HepG2 (cell line): ENCODE data around the gene PEX5. TPM values are rescaled to one million over a fixed set of nuclear protein-coding genes. Genes with fewer than 3 reads are reported as not detected.
A peak's percentile ranks its signal among the peaks of the same experiment; 100 is the strongest.

Experiments used
- ARID5B ChIP-seq: IDR thresholded peaks from 2 replicates; pipeline ENCODE4 v1.4.0; 2020; ENCODE audit warnings: mild to moderate bottlenecking, missing genetic modification reagents
- CEBPB ChIP-seq: IDR thresholded peaks from 2 replicates; pipeline ENCODE4 v1.6.1; 2011; ENCODE audit warnings: low read depth, low read length, improper control_type of control experiment, borderline replicate concordance
- HDAC1 ChIP-seq: sonication (generic); formaldehyde crosslinking; IDR thresholded peaks from 2 replicates; pipeline ENCODE4 v1.5.1; 2020; ENCODE audit warnings: mild to moderate bottlenecking, missing genetic modification reagents
- HNF1B ChIP-seq: sonication (generic); formaldehyde crosslinking; IDR thresholded peaks from 2 replicates; pipeline ENCODE4 v1.5.1; 2020; ENCODE audit warnings: mild to moderate bottlenecking, moderate library complexity, missing genetic modification reagents
- MLX ChIP-seq: IDR thresholded peaks from 2 replicates; pipeline ENCODE4 v1.6.1; 2016
- MTA1 ChIP-seq: sonication (generic); formaldehyde crosslinking; IDR thresholded peaks from 2 replicates; pipeline ENCODE4 v1.4.0; 2020; ENCODE audit warnings: missing genetic modification reagents, mild to moderate bottlenecking, borderline replicate concordance
- MYNN ChIP-seq: sonication (generic); formaldehyde crosslinking; IDR thresholded peaks from 2 replicates; pipeline ENCODE4 v1.4.0; 2020; ENCODE audit warnings: mild to moderate bottlenecking, low read depth, missing genetic modification reagents
- PAF1 ChIP-seq: IDR thresholded peaks from 2 replicates; pipeline ENCODE4 v1.6.1; 2016; ENCODE audit warnings: missing genetic modification reagents, missing compliant biosample characterization
- PHF20 ChIP-seq: sonication (generic); formaldehyde crosslinking; IDR thresholded peaks from 2 replicates; pipeline ENCODE4 v1.5.0; 2020; ENCODE audit warnings: mild to moderate bottlenecking, missing genetic modification reagents
- SAP130 ChIP-seq: IDR thresholded peaks from 2 replicates; pipeline ENCODE4 v1.6.1; 2016; ENCODE audit warnings: low read depth
- TEAD3 ChIP-seq: optimal IDR thresholded peaks from 2 replicates; pipeline ENCODE3; 2016; ENCODE audit warnings: borderline replicate concordance
- ZBTB20 ChIP-seq: sonication (generic); formaldehyde crosslinking; IDR thresholded peaks from 2 replicates; pipeline ENCODE4 v1.8.1; 2023; ENCODE audit warnings: missing genetic modification reagents, low read depth, mild to moderate bottlenecking, borderline replicate concordance
- ZBTB49 ChIP-seq: sonication (generic); formaldehyde crosslinking; IDR thresholded peaks from 2 replicates; pipeline ENCODE4 v1.4.0; 2020; ENCODE audit warnings: missing genetic modification reagents, borderline replicate concordance
- ZNF224 ChIP-seq: sonication (generic); formaldehyde crosslinking; IDR thresholded peaks from 2 replicates; pipeline ENCODE4 v1.5.0; 2020; ENCODE audit warnings: mild to moderate bottlenecking, missing genetic modification reagents
- ZNF232 ChIP-seq: sonication (generic); formaldehyde crosslinking; IDR thresholded peaks from 2 replicates; pipeline ENCODE4 v1.4.0; 2020; ENCODE audit warnings: missing genetic modification reagents, borderline replicate concordance
- ZNF337 ChIP-seq: sonication (generic); formaldehyde crosslinking; IDR thresholded peaks from 2 replicates; pipeline ENCODE4 v1.5.1; 2020; ENCODE audit warnings: missing genetic modification reagents, low read depth, mild to moderate bottlenecking, borderline replicate concordance
- ZNF558 ChIP-seq: sonication (generic); formaldehyde crosslinking; IDR thresholded peaks from 2 replicates; pipeline ENCODE4 v1.9.0; 2022; ENCODE audit warnings: mild to moderate bottlenecking, missing genetic modification reagents, borderline replicate concordance
- ZNF616 ChIP-seq: sonication (generic); formaldehyde crosslinking; IDR thresholded peaks from 2 replicates; pipeline ENCODE4 v1.5.0; 2020; ENCODE audit warnings: low read depth, mild to moderate bottlenecking, missing genetic modification reagents
- ZNF724P ChIP-seq: sonication (generic); formaldehyde crosslinking; IDR thresholded peaks from 2 replicates; pipeline ENCODE4 v1.8.0; 2022; ENCODE audit warnings: missing genetic modification reagents, borderline replicate concordance
- ZNF792 ChIP-seq: IDR thresholded peaks from 2 replicates; pipeline ENCODE4 v1.6.1; 2016
- ZZZ3 ChIP-seq: sonication (generic); formaldehyde crosslinking; IDR thresholded peaks from 2 replicates; pipeline ENCODE4 v1.4.0; 2020; ENCODE audit warnings: missing genetic modification reagents, mild to moderate bottlenecking, borderline replicate concordance
- polyA plus RNA-seq, 8 experiments: library from polyadenylated mRNA; depleted of rRNA in 3 of 8; stranded (reverse) in 7 of 8; unstranded in 1 of 8; fragments of >200 nt; fragmentation: Illumina TruSeq in 4 of 8; extraction: Trizol in 4 of 8; gene quantifications; 2 replicates each; pipeline versions ENCODE4 v1.2.1 to v1.2.3, GENCODE V29; 2011 to 2016; ENCODE audit warnings: low read depth in 4 of 8, missing spikeins in 1 of 8, mixed read lengths in 1 of 8; ENCODE audit not compliant: insufficient read depth in 1 of 8
- total RNA-seq, 5 experiments: library from RNA; depleted of rRNA; stranded (reverse); fragments of >200 nt; fragmentation: Illumina TruSeq; extraction: Trizol; gene quantifications; 2 replicates each; pipeline ENCODE4 v1.2.3, GENCODE V29; 2016; ENCODE audit warnings: low read depth in 1 of 5

Gene PEX5
- total and polyA plus RNA-seq, 2 of the 13 experiments (the other 11 are each of a cell fraction or from before 2014, with no cell fraction given): 16.4 to 29.0 TPM

GRCh38 chr12:7188562-7189397, 706 bp upstream of the PEX5 start (continued):
- no peak for TF ChIP-seq ZNF724P (CRISPR knock-in tag)
- TF ChIP-seq HDAC1 (CRISPR knock-in tag): peak; percentile 27; the same call in 1 of the 2 replicates
- TF ChIP-seq ARID5B (CRISPR knock-in tag): peak; percentile 29; the same call in 1 of the 2 replicates
- no peak for TF ChIP-seq ZNF792 (CRISPR knock-in tag)
- TF ChIP-seq ZNF558 (CRISPR knock-in tag): peak; percentile 26; the same call in 1 of the 2 replicates
- TF ChIP-seq ZNF224 (CRISPR knock-in tag): 0 out of 2 replicates have a peak, but pooled peaks have one; percentile 26
- TF ChIP-seq ZNF616: no peak
- TF ChIP-seq PAF1: no peak
- TF ChIP-seq ZZZ3: 0 out of 2 replicates have a peak, but pooled peaks have one; percentile 27
- TF ChIP-seq MYNN (CRISPR knock-in tag): no peak
- peak; percentile 70; the same call in 1 of the 2 replicates for TF ChIP-seq HNF1B (CRISPR knock-in tag)
- peak; percentile 55 for TF ChIP-seq TEAD3 (CRISPR knock-in tag)
- peak; percentile 26; the same call in 1 of the 2 replicates for TF ChIP-seq ZNF337 (CRISPR knock-in tag)
- peak; percentile 75 for TF ChIP-seq SAP130 (CRISPR knock-in tag)
- TF ChIP-seq CEBPB: no peak
- no peak for TF ChIP-seq ZNF232 (CRISPR knock-in tag)
- peak; percentile 45; the same call in 1 of the 2 replicates for TF ChIP-seq MTA1 (CRISPR knock-in tag)
- TF ChIP-seq PHF20 (CRISPR knock-in tag): peak; percentile 20; the same call in 1 of the 2 replicates
- TF ChIP-seq ZBTB20 (CRISPR knock-in tag): peak; percentile 12; the same call in 1 of the 2 replicates
- TF ChIP-seq ZBTB49 (CRISPR knock-in tag): no peak
- TF ChIP-seq MLX (CRISPR knock-in tag): no peak
